ENCODE measurements around the gene RAPGEF5.

- TF ChIP-seq POLR2A (IDR thresholded peaks at IDR 0.05) (no peak), CTCF (IDR thresholded peaks at IDR 0.05 in 4 of 5, conservative IDR thresholded peaks at IDR 0.05 in 1 of 5) (no peak)
Measured at GRCh38 chr7:22373911-22374310, 17.0 kb upstream of the RAPGEF5 start.

All from gastrocnemius medialis (tissue), 4 donors.